Hindlimb muscle (tissue), 1 donor: ENCODE data around the gene OSBPL3. TPM values are rescaled to one million over a fixed set of nuclear protein-coding genes. Genes with fewer than 3 reads are reported as not detected.

Experiments used
- DNase-seq: peaks from one replicate; pipeline ENCODE4 v3.0.0-alpha.2; 2013
- polyA plus RNA-seq: library from polyadenylated mRNA; unstranded; fragments of 120-200 nt; gene quantifications from one replicate; pipeline ENCODE4 v1.2.1, GENCODE V29; 2013; ENCODE audit not compliant: insufficient read length

The OSBPL3 gene
- polyA plus RNA-seq, 1 donor: 3.1 TPM

DNA sequence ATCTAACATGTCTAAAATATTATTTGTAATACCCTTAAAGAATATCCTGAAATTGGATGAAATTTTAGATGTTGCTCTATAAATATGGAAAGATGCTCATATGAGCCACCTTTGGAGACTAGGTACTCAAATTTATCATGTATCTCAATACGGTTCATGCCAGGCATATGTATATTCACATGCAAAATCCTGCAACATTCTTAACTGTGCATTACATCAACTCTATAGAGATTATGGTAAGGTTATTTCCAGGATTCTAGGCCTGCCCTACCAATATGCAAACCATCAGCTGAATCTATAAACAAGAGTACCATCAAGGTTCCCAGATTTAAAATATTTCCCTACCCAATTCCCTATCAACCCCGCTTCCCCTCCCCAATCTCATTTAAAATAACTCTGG is 27.5 kb downstream of the OSBPL3 start:
- DNase-seq: no peak

DNA sequence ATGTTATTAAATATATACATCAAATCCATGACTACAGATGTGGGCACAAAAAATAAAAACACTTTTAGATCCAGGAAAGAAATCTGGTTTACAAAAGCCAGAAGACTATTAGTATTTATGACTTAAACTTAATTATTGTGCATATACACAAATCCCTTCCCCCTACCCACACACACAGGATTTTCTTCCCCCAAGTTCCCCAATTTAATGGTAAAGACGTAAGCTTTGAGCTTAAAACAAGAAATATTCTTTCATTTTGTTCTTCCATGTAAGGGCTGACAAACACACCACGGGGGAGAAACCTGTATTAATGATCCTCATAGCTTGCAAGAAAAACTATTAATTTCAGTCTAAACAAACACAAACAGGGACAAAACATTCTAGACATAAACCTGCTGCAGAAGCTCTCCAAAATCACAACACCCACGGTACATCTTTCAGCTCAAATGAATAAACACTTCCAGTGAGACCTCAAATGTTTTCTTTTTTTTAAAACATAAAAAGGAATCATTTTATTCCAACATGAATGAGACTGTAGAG is 28.5 kb downstream of the OSBPL3 start:
- no peak for DNase-seq

DNA sequence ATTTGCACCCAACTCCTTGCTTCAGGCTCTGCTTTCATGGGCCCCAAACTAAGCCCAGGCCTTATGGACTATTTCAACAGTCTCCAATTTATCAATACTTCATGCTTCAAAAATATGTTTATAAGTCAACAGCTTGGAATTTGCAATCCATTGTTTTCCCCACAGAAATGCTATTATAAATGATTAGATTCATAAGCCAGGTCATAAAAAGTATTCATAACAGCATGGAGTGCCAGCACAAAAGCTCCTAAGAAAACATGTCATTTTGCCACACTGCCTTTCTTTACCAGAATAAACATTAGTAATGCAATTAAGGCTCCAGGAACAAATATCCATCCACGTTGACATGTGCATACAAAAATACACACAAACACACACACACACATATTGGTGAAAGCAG is 30.1 kb downstream of the OSBPL3 start:
- no peak for DNase-seq

DNA sequence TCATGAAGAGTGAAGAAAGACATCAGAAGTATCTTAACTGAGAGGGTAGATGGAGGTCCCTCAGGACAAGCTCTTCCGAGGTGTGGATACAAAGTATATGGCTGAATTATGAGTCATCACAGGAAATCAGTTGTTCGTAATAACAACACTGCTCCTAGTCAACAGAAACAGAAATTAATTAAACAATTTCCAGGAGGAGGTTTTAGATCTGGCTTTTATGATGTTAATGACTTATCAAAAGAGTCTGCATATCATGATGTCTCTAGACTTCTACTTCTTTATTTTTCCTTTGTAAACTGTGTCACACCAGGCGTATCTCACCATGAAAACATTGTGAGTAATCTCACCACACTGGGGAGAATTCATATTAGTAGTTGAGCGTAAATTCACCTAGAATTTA is 31.2 kb downstream of the OSBPL3 start:
- DNase-seq: no peak

DNA sequence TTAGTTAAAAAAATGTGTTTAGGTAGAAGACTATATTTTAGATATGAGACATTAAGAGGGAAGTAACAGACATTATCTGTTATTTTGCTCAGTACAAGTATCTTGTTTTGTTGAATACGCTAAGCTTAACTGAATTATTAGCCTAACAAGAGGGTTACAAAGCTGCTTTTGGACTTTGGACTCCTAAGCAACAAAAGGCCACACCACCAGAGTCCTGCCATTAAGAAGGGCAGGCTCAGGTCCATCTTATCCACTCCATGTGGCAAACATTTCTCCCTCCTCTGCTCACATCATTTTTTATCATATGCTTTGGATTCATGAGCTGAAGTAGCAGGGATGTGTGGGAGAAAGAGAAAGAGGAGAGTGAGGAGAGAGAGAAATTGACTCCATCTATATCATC is 33.5 kb downstream of the OSBPL3 start:
- no peak for DNase-seq

DNA sequence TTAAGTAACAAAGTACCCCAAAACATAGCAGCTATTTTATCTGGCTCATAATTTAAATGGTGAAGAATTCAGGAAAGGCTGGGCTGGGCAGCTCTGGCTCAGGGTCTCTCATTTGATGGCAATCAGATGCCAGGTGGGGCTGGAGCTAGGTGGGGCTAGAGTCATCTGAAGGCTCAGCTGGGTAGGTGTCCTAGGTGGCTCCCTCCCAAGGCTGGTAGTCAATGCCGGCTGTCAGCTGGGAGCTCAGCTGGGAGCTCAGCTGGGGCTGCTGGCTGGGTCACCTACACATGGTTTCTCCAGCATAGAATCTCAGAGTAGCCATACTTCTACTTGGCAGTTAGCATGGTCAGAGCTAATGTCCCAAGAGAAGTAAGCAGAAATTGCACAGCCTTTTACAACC is 34.1 kb downstream of the OSBPL3 start:
- no peak for DNase-seq

DNA sequence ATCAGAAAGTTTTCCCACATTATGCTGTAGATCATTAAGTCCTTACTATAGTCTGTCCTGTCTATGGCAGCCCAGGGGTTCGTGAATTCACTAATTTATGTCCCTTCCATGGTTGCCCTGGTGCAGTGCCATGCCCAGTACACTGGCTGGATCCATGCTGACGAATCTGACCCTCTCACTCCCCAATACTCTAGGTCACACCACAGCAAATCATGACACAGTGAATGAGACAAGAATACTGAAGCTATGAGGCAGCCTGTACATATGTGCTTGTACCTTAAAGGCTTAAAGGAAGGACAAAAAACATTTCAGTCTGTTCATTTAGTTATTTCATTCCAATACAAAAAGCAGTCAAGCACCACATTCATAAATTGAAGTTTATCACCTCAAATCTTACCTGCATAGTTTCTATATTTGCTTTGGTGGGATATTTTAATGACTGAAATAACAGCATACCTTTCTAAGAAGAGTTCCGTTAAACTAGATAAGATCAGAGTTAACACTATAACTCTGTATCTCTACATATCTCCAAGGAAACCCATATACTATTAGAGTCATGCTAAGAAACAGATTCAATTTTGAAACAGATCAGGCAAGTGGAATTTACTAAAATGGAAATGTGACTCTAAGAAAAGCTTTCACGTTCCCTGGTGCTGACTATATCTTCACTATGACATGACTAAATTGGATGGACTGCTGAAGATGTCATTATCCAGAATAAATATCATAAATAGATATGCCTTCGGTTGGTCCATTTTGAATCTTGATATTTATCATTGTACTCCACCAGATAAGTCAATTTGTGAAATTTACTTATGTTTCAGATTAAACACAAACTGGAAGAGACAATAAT is 36.7 kb downstream of the OSBPL3 start:
- no peak for DNase-seq

DNA sequence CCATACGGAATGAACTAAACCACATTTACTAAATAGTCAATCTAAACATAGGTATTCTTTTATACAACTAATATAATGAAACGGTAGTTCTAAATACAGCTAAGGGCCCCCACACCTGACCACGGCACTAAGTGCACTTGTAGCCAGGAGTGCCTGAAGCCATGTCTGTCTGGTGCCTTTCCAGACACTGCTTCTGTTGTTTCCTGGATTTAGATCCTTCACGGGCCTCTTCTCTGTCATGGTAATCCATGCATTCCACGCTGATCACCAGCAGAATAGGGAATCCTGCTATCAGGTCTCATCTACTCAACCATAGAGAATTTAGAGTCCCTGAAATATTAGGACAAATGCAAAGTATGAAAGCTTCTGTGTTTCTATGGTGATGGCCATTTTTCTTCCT is 37.8 kb downstream of the OSBPL3 start:
- no peak for DNase-seq

DNA sequence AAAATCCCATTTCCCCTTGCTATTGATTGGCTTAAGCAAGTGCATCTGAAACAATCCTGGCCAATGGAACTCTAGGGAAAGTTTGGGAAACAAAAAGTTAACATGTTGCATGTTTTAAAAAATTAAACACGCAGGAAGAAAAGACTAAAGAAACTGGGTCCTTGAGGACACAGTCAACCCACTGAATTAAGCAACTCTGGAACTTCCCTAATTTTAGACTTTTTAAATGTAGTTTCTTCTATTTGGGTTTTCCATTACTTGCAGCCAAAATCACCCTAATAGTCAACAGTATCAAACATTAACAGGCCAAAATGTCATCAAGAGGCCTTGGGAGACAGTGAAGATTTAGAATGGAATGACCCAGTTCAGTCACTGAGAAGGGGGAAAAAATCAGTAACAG is 40.6 kb downstream of the OSBPL3 start:
- no peak for DNase-seq

DNA sequence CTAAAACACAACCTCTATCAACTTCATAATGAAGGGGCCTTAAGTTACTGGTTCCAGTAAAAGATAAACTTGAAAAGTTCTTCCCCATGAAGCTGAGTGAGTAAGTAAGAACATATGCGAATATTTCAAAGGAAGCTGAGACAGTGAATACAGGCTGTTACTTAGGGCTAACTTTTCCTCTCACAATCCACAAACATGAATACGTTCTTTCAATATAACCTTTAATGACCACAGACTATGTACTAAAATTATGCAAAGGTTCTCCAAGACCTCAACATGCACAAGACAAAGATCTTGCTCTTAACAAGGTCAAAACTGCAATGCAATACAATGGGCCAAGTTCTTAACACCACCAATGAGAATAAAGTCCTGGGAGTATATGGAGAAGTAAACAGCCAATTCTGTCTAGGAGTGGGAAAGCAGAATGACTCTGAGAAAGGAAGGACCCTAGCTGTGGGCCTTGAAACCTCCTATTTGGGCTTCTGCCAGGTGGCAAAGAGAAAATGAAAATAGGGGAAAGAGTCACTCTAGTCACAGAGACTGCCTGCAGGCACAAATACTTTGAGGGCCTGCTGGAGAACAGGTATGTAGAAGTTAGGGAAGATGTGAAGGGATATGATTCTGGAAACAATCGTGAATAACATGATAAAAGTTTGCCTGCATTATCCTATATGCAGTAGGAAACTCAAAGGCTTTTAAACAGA is 43.7 kb downstream of the OSBPL3 start:
- DNase-seq: no peak

DNA sequence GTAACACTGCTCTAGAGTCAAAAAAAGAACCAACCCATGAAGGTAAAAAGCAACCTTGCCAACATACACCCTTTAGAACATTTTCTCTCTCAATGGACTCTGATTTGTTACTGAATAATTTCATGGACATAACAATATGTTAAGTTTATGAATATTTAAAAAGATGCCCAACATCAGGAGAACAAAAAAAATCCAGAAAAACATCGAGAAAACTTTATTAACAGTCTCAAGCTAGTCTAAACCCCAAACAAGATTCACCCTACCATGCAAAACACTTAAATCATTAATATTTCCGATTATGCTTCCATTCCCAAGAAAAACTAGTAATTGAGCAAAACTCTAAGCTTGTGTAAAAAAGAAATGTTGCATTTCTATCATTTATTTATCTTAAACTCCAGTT is 46.7 kb downstream of the OSBPL3 start:
- no peak for DNase-seq

DNA sequence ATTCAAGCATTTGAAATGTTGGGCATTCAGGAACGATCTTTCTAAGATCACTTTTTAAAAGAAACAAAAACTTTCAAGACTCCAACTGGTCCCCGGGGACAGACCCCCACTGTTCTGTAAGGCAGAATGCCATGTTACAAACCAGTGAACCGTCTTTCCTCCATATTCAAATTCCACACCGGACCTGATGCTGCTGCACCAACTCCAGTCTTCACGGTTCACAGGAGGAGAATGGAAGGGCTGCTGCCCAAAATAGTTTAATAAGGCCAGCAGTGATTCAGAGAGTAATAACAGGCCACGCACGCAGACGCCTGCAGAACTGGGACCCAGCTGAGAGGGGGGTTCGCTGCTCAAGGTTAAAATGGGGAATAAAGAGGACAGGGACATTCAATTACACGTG is 47.2 kb downstream of the OSBPL3 start:
- DNase-seq: no peak

DNA sequence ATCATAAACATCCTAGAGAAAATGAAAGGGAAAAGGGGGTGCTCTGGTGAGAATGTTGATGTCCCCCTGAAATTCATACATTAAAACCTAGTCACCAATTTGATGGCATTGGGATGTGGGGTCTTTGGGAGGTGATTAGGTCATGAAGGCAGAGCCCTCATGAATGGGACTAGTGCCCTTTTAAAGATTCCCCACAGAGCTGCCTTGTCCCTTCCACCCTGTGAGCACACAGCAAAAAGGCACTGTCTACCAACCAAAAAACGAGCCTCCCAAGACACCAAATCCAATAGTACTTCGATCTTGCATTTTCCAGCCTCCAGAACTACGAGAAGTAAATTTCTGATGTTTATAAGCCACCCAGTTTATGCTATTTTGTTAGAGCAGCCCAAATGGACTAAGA is 47.6 kb downstream of the OSBPL3 start:
- DNase-seq: no peak

DNA sequence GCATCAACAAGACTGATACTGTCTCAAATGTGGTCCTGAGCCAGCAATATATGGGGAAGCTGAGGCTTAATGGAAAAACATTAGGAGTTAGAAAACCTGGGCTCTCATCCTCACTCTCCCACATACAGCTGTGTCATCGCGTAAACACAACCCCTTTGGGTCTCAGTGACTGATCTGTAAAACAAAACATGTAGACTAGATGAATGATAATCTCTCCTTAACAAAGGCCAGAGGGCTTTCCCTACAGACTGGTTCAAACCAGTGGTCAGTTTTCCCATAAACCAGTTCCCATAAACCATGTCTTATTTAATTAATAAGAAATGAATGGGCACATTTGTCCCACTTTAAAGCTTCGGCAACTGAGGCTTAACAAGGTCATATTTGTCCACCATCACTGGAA is 48.1 kb downstream of the OSBPL3 start:
- DNase-seq: no peak

DNA sequence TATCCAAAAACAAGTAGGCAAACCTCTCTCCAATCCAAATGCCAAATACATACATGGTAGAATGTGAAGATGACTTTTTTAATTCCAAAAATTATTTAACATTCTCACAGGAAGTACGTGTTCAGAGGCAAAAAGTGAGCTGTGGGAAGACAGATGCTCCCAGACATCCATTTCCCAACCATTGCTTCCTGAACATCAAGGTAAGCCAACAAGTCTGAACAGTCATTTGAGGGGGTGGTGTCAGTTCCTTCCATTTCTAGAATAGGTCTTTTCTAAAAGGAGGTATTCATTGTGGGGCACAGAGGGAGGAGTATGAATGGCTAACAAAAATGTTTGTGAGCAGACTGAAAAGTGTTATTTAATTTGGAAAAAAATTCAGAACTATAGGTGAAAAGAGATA is 49.1 kb downstream of the OSBPL3 start:
- no peak for DNase-seq

DNA sequence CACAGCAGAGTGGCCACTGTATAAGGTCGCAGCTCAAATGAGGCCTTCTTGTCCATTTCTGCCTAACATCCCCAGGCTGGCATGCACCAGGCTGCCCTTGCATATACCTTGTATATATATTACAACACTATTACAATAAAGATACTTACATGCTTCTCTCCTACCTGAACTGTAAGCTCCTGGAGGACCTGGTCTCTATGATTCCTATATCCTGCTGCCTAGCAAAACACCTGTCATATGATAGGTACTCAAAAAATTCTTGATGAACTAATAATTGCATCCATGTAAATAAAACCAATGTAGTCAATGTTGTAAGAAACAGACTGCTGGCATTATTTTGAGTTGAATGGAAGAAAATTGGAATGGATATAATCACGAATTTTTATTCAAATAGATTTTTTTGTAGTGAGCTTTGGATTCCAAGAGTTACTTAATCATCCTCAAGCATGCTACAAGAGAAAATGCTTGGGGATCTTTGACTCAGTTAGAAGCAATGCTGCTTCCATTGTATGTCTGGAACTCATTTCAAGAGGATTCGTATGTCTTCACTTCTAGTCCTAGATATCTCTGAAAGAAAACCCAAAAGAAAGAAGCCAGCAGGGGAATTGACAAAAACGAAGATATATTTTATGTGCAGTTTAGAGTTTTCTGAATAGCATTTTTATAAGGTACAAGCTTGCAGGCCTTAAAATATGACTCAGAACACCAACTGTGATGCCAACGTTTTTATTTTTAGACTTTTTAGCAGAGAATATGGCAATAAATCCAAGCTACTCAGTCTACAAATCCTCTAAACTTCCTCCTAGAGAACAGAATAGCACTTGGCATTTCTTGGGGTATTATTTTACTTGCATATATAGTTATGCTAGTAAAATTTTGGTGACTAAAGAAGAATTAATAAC is 53.1 kb downstream of the OSBPL3 start:
- DNase-seq: no peak

DNA sequence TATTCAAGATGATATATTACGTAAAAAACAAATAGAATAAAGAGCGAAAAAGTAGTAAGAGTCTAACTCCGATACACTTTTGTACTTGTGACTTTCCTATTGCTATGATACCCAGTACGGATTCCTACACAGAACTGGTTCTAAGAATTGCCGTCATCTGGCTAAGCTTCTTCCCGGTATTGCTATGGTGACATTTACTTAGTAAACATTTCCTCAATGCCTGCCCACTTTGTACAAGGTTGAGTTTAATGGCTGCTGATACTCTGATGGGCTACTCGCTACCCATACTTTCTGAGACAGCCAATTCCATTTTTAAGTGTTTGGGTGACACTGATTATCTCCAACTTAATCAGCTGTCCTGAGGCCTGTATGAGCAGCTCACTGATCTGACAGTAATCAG is 55.6 kb downstream of the OSBPL3 start:
- no peak for DNase-seq

DNA sequence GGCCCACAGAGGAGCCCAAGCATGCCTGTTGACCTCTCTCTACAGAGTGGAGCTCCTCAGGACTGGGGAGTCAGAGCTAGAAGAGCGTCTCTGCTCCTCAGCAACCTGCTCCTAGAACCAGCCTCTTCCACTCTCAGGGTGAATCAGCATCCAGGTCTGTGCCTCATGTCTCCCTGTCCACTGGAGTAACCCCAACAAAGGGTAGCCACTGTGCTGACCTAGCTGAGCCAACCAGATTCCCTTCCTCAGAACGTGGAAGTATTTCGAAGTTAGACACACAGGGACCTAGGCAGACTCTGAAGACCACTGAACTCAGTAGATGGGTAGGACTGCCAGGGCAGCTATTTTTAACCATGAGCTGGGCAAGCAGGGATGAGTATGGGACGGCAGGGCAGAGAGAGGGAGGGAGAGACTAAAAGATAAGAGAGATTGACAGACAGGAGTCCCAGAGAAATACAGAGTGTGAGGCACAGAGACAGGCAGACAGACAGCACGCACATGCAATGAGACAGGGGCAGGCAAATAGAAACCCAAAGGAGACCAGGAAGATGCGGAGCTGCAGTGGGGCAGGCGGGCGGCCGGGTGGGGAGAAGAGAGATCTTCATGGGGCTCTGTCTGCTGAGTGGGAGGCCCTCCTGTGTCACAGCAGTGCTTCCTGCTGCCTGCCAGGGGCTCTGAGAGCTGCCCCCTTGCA is 56.7 kb downstream of the OSBPL3 start:
- DNase-seq: no peak

DNA sequence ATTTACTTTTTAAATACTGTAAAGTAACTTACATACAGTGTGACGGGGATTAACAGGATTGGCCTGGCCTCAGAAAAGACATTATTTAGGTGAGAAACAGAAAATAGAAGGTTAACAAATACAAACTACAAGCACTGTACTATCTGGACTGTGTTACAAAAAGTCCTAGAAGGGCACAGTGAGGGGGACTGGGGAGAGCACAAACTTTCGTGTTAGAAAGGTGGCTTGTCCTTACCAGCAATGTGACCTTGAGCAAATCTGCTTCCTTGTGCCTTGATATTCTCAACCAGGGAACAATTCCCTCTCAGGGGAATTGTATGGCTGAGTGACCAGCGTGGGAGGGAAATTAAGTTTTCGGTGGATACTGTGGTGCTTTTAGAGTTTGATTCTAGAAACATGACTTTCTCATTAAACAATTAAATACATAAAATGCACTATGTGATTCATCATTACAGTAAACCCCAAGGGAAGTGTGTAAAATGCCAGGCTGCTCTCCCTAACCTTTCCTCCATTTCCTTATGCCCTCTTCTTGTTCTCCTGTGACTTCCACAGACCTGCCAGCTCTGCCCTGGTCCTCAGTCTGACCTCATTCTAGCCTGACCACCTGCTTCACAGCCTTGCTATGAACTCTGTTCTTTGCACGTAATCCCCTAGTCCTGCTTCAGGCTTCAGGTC is 57.7 kb downstream of the OSBPL3 start:
- no peak for DNase-seq

DNA sequence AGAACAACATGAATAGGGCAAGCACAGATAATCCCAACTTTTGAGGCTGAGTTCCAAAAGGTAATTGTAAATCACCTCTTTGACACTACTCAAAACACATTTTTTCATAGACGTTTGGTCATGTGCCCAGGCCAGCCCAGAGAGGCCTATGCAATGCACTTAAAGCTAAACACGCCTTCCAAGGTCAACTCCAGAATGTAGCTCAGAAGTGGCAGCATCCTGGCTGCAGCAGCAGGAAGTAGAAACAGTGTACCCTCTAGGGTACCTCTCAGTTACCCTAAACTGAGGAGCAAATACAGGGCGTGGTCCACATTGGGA is 58.7 kb downstream of the OSBPL3 start:
- DNase-seq: no peak

DNA sequence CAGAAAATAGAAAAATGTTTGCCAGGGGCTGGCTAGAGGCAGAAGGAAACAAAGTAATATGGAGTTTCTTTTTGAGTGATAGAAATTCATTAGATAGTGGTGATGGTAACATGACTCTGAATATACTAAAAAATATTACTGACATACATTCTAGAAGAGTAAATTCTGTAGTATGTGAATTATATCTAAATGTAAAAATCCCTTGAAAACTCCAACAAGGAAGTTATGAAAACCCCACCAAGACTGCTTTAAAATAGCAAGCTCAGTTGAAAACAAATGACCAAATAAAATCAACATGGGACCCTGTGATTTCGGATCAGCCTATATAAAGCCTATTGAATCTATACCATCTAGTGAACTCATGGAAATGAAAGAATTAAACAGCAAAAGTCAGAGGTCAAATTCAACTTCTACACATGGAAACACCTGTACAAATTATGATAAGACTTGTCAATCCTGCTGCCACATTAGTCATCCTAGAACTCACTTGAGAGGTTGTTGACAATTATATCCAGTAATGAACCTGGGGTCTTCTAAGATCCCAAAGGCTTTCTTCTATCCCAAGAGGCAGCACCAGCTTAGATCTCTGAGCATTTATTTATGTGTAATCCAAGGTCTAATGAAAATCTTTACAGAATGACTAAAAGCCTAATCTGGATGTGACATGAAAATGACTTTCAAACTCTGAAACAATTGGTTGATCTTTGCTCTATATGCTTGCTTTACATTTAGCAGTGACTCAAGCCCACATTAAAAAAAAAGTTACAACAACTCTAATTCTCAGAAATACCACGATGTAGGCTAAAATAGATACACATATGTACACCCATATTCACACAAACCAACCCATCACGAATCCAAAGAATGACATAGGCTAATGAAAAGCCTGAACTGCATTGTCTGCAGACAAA is 59.3 kb downstream of the OSBPL3 start:
- DNase-seq: no peak
